ENCODE results near the gene COL9A3. TPM values are rescaled to one million over a fixed set of nuclear protein-coding genes. Genes with fewer than 3 reads are reported as not detected.

The COL9A3 gene
- total and polyA plus RNA-seq, 2 of the 8 experiments (the other 6 are each of a cell fraction or from before 2014, with no cell fraction given): 21.7 to 80.1 TPM

DNA sequence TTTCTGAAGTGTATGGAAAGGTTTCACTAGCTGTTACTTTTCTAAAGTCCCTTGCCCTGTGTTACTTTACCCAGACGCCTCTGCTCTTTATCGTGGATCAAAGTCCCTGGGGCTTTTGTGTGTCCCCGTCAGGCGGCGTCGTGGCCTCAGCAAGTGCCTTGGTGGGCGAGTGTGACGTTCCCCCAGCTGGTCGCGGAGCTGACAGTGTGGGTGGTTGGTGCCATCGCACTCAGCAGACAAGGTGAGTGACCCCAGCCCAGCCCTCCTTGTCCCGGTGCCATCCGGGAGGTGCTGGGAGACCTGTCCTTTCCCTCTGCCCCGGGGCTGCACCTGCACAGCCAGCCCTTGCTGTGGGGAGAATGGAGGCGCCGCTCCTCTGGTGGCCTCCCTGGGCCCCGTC lies 72.1 kb downstream of the COL9A3 start (continued):
- TF ChIP-seq KDM1A (IDR thresholded peaks at IDR 0.05; ENCODE audit: borderline replicate concordance, low read length) (no peak), HDAC2 (IDR thresholded peaks at IDR 0.05; ENCODE audit: borderline replicate concordance in 1 of 2, low read depth in 2 of 2, low read length in 2 of 2) (no peak), SIN3A (conservative IDR thresholded peaks at IDR 0.05 in 1 of 2, IDR thresholded peaks at IDR 0.05 in 1 of 2; ENCODE audit: low read depth in 1 of 2, low read length in 2 of 2) (no peak)
- TF ChIP-seq, protein P1, sequence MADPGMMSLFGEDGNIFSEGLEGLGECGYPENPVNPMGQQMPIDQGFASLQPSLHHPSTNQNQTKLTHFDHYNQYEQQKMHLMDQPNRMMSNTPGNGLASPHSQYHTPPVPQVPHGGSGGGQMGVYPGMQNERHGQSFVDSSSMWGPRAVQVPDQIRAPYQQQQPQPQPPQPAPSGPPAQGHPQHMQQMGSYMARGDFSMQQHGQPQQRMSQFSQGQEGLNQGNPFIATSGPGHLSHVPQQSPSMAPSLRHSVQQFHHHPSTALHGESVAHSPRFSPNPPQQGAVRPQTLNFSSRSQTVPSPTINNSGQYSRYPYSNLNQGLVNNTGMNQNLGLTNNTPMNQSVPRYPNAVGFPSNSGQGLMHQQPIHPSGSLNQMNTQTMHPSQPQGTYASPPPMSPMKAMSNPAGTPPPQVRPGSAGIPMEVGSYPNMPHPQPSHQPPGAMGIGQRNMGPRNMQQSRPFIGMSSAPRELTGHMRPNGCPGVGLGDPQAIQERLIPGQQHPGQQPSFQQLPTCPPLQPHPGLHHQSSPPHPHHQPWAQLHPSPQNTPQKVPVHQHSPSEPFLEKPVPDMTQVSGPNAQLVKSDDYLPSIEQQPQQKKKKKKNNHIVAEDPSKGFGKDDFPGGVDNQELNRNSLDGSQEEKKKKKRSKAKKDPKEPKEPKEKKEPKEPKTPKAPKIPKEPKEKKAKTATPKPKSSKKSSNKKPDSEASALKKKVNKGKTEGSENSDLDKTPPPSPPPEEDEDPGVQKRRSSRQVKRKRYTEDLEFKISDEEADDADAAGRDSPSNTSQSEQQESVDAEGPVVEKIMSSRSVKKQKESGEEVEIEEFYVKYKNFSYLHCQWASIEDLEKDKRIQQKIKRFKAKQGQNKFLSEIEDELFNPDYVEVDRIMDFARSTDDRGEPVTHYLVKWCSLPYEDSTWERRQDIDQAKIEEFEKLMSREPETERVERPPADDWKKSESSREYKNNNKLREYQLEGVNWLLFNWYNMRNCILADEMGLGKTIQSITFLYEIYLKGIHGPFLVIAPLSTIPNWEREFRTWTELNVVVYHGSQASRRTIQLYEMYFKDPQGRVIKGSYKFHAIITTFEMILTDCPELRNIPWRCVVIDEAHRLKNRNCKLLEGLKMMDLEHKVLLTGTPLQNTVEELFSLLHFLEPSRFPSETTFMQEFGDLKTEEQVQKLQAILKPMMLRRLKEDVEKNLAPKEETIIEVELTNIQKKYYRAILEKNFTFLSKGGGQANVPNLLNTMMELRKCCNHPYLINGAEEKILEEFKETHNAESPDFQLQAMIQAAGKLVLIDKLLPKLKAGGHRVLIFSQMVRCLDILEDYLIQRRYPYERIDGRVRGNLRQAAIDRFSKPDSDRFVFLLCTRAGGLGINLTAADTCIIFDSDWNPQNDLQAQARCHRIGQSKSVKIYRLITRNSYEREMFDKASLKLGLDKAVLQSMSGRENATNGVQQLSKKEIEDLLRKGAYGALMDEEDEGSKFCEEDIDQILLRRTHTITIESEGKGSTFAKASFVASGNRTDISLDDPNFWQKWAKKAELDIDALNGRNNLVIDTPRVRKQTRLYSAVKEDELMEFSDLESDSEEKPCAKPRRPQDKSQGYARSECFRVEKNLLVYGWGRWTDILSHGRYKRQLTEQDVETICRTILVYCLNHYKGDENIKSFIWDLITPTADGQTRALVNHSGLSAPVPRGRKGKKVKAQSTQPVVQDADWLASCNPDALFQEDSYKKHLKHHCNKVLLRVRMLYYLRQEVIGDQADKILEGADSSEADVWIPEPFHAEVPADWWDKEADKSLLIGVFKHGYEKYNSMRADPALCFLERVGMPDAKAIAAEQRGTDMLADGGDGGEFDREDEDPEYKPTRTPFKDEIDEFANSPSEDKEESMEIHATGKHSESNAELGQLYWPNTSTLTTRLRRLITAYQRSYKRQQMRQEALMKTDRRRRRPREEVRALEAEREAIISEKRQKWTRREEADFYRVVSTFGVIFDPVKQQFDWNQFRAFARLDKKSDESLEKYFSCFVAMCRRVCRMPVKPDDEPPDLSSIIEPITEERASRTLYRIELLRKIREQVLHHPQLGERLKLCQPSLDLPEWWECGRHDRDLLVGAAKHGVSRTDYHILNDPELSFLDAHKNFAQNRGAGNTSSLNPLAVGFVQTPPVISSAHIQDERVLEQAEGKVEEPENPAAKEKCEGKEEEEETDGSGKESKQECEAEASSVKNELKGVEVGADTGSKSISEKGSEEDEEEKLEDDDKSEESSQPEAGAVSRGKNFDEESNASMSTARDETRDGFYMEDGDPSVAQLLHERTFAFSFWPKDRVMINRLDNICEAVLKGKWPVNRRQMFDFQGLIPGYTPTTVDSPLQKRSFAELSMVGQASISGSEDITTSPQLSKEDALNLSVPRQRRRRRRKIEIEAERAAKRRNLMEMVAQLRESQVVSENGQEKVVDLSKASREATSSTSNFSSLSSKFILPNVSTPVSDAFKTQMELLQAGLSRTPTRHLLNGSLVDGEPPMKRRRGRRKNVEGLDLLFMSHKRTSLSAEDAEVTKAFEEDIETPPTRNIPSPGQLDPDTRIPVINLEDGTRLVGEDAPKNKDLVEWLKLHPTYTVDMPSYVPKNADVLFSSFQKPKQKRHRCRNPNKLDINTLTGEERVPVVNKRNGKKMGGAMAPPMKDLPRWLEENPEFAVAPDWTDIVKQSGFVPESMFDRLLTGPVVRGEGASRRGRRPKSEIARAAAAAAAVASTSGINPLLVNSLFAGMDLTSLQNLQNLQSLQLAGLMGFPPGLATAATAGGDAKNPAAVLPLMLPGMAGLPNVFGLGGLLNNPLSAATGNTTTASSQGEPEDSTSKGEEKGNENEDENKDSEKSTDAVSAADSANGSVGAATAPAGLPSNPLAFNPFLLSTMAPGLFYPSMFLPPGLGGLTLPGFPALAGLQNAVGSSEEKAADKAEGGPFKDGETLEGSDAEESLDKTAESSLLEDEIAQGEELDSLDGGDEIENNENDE (IDR thresholded peaks at IDR 0.05; ENCODE audit: insufficient replicate concordance, low read length): no peak
- TF ChIP-seq, protein P2, sequence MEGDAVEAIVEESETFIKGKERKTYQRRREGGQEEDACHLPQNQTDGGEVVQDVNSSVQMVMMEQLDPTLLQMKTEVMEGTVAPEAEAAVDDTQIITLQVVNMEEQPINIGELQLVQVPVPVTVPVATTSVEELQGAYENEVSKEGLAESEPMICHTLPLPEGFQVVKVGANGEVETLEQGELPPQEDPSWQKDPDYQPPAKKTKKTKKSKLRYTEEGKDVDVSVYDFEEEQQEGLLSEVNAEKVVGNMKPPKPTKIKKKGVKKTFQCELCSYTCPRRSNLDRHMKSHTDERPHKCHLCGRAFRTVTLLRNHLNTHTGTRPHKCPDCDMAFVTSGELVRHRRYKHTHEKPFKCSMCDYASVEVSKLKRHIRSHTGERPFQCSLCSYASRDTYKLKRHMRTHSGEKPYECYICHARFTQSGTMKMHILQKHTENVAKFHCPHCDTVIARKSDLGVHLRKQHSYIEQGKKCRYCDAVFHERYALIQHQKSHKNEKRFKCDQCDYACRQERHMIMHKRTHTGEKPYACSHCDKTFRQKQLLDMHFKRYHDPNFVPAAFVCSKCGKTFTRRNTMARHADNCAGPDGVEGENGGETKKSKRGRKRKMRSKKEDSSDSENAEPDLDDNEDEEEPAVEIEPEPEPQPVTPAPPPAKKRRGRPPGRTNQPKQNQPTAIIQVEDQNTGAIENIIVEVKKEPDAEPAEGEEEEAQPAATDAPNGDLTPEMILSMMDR (IDR thresholded peaks at IDR 0.05; ENCODE audit: control extremely low read depth in 1 of 3, insufficient read depth in 1 of 3, low read depth in 1 of 3, low read length in 3 of 3): no peak

Measured in H1 (cell line).